HTR-8/SVneo (cell line): ENCODE data around the gene HPN.
A peak's percentile ranks its signal among the peaks of the same experiment; 100 is the strongest.

ENCODE experiments used
- DNase-seq: peaks from one replicate; pipeline ENCODE4 v3.0.0; 2011; ENCODE audit warnings: low spot score, mixed read lengths; ENCODE audit not compliant: insufficient read length
- FAIRE-seq: peaks from 2 replicates; lab custom pipeline; 2011; peaks lifted over from hg19 to GRCh38; lab: Jason Lieb, UNC

The HPN gene

GRCh38 chr19:35075202-35076025 is 33.9 kb downstream of the HPN start:
- DNase-seq = no peak
- no peak for FAIRE-seq

DNA sequence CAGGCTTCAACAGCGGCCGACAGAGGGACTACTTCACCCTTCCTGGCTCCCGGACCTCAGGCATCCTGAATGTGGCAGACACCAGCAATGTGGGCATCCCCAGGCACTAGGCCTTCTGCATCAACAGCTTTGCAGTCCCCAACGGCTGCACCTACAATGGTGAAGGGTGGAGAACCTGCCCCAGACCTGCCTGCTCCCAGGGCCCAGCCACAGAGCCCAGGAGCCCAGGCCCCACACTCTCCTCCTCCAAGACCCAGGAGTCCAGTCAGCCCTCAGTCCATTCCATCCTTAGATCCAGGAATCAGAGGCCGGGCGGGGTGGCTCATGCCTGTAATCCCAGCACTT is 34.5 kb downstream of the HPN start:
- DNase-seq = no peak

GRCh38 chr19:35076657-35077056 is 35.1 kb downstream of the HPN start:
- FAIRE-seq (no peak), DNase-seq (no peak)

More for the DNA sequence above, 34.5 kb downstream of the HPN start:
- FAIRE-seq = no peak

GRCh38 chr19:35077411-35078223 is 36.1 kb downstream of the HPN start:
- DNase-seq (no peak), FAIRE-seq (peak; percentile 20)

DNA sequence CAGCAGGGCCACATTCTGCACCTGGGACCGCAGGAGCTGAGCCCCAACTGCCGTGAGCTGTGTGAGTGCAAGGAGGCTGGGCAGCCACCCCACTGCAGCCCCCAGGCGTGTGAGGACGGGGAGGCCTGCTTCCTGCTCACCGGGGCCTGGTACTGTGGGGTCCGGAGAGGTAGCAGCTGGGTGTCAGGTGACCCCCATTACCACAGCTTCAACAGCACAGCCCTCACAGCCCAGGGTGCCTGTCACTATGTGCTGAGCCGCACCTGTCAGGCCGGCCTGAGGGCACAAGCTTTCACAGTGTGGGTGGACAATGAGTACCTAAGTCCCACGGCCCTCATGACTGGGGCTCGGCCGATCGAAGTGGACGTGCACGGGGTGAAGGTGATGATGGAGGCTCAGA is 38.3 kb downstream of the HPN start:
- FAIRE-seq (no peak), DNase-seq (no peak)

DNA sequence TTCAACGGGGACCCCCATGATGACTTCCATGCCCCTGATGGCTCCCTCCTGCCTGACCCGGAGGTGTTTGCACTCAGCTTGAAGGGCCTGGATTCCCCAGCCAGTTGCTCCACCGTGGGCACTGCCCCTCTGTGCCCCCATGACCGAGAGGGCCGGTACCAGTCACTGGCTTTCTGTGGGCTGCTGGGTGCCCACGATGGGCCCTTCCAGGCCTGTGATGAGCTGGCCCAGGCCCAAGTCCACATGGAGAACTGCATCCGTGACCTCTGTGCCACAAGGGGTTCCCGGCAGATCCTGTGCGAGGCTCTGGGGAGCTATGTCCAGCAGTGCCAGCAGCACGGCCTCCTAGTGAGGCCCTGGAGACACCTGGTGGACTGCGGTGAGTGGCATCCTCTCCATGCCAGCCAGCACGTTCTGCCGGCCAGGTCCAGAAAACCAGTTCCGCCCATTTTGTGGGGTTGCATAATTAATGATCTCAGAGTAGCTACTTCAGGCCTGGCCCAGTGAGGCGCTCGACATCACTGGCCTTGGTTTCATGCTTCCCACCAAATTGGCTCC is 39.2 kb downstream of the HPN start:
- DNase-seq (no peak), FAIRE-seq (no peak)

- FAIRE-seq = no peak
- no peak for DNase-seq
Measured at GRCh38 chr19:35081201-35081600, 39.7 kb downstream of the HPN start.

GRCh38 chr19:35083691-35084508 is 42.4 kb downstream of the HPN start:
- no peak for FAIRE-seq

GRCh38 chr19:35084509-35084762 is 42.9 kb downstream of the HPN start:
- FAIRE-seq (no peak), DNase-seq (no peak)

More at GRCh38 chr19:35083691-35084508, 42.4 kb downstream of the HPN start:
- no peak for DNase-seq

DNA sequence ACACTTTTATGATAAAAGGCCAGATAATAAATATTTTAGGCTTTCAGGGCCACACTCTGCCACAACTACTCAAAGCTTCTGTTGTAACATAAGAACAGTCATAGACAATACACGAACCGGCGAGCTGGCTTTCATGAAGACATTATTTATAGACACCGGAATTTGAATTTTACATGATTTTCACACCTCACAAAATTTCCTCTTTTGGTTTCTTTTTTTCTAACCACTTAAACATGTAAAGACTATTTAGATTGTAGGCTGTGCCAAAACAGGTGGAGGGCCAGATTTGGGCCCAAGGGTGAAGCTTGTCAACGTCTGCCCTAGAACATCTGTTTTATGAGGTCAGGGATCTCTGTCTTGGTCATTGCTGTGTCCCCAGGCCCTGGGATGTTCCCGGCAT is 44.4 kb downstream of the HPN start:
- DNase-seq = no peak
- no peak for FAIRE-seq

- no peak for DNase-seq
- FAIRE-seq = no peak
Measured at GRCh38 chr19:35086455-35086854, 44.9 kb downstream of the HPN start.

DNA sequence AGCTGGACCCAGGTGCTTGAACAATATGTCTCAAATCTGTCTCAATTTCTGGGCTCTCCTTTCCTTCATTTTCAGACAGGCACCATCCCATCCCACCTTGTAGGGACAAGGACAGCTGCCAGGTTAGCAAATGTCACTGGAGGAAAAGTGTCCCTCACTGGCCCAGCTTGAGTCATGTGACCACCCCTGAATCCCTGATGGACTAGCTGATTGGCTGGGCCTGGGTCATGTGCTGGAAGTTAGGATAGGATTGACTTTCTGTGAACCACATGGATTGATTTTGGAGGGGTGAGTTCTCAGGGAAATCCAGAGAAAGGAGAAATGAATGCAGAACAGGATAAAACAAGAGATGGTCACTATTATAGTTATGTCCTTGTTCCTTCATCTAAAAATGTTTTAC is 45.9 kb downstream of the HPN start:
- FAIRE-seq = no peak

DNA sequence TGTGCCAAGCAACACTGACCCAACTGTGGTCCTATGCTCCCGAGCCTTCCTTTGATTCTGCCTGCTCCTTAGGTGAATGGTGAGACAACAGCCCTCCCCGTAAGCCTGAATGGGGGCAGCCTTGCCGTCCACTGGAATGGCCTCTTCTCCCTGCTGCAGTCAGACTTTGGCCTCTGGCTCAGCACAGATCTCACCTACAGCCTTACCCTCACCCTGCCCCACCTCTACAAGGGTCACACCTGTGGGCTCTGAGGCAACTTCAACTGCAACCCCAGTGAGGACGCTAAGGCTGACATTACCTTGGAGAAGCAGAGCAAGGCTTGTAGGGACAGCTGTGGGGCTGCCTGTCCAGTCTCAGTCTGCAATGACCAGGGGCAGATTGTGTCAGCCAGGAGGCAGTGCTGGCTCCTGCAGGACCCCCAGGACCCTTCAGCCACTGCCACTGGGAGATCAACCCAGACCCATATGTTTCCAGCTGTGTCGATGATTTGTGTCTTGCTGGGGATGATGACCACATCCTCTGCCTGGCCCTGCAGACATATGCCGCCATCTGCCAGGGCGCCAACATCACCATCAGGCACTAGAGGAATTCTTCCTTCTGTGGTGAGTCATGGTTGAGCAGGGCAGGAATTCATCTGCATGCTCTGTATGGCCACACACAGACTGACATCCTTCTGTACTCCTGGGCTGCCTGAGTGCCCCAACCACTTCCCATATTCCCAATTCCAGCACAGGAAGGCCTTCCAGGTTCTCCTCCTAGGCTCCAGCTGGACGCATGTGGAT is 46.8 kb downstream of the HPN start:
- DNase-seq = peak; percentile 87
- peak; percentile 95 for FAIRE-seq

More for the DNA sequence above, 45.9 kb downstream of the HPN start:
- DNase-seq = no peak

DNA sequence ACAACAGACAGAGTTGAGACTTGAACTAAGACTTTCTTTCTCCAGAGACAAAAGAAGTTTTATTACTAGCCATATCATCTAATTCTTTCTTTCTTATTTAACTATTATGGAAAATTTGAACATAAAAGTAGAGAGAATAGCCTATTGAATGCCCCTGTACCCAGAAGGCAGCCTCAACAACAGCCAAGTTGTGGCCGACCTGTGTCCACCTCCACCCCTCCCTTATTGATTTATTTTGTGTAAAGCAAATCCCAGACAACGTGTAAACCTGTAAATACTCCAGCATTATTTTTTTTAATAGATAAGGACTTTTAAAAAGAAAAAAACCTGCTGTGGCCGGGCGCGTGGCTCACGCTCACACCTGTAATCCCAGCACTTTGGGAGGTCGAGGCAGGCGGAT is 48.0 kb downstream of the HPN start:
- FAIRE-seq = no peak
- DNase-seq = no peak

DNA sequence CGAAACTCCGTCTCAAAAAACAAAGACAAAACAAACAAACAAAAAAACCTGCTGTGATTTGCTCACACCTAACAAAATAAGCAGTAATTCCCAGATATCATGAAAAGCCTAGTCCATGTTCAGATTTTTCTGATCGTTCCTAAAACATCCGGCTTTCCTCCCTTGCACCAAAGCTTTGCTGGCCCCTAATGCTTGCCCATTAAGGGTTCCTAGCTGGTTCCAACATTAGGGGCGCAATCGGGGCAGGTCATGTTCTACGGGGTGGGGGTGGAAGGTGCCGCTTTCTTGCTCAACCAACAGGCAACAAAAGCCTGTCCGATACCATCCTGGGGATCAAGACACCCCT is 48.6 kb downstream of the HPN start:
- FAIRE-seq (no peak), DNase-seq (no peak)

DNA sequence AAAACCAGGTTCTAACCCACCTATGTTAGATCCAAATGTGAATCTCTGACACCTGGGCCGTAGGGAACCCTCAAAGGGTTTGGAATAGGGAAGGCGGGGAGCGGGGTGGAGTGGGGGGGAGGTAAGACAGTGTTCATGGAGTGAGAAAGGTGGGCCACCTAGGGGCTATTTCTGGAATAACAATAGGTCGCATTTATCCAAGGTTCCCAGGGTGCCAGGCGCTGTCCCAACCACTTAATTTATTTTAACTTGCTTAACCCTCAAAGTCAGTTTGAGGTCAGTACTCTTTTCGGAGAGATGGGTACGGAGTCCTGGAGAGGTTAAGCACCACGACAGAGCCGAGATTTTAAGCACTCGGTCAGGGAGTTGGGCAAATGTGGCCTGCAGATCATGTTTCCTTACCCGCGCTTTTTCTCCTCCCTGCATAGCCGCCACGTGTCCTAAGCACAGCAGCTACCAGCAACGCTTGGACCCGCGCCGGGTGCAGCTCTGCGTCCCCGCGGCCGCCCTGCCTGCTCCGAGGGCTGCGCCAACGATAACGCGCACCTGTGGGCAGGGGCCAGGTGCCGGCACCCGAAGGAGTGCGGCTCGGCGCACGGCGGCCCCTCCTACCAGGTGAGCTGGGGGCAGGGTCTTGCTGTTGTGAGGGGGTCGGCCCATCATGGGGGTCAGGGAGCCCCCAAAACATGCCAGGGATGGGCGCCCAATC is 49.1 kb downstream of the HPN start:
- FAIRE-seq (no peak), DNase-seq (peak; percentile 79)

DNA sequence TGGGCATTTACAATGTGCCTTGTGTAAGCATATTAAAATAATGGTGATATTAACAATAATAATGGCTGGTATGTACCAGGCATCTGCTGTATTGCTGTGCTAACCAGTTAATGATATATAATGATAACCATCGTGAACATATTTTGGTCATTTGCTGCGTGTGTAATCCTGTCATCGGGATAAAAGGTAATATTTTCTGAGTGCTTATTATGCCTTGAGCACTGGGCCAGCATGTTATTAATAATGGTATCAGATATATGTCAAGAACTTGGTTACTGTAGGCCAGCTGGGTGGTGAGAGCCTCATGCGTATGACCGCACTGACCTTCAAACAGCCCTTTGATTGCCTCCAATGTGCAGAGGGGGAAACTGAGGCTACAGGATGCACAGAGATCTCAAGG is 51.9 kb downstream of the HPN start:
- no peak for DNase-seq
- FAIRE-seq = no peak

DNA sequence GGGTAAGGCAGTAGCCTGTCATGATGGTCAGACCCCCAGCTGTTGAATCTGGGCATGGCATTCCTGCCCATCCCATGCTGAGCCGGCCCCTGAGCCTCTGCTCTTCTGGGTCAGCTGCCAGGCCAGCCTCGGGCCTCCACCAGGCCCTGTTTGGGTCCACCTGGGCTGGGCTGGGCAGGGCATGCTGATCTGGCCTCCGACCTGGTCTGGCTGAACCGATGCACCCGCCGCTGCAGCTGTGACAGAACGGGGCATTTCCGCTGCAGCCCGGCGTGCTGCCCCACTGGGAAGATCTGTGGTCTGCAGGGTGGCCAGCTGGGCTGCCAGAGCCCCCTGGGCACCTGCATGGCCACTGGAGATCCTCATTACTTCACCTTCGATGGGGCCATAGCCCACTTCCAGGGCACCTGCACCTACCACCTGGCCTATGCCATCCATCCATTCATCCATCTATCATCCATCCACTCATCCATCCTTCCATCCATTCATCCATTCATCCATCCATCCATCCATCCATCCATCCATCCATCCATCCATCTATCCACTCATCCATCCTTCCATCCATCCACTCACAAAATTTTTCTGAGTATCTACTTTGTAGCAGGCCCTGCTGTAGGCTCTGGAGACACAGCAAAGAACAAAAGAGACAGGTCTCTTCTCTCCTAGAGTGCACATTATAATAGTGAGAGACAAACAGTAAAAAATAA is 52.6 kb downstream of the HPN start:
- DNase-seq (no peak), FAIRE-seq (no peak)

DNA sequence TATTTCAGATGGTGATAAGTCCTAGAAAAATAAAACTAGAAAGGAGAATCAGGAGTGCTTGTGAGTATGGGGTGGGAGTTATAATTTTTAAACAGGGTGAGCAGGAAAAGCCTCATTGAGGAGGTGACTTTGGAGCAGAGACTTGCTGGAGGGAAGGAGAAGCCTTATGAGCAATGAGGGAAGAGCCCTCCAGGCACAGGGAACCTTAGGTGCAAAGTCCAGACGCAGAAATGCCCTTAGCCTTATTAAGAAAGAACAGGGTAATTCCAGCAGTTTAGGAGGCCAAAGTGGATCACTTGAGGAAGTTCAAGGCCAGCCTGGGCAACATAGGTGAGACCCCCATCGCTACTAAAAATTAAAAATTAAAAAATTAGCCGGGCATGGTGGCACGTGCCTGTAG is 53.1 kb downstream of the HPN start:
- DNase-seq = no peak
- no peak for FAIRE-seq
